ENCODE data around the gene GCSAM.
A peak's percentile ranks its signal among the peaks of the same experiment; 100 is the strongest.

Gene GCSAM

GRCh38 chr3:112132975-112133448, at the start of gene GCSAM:
TSS of gene GCSAM (minus strand) at chr3:112133248. CDS start at chr3:112133120, 128 bp downstream.
- FAIRE-seq (no peak), DNase-seq (ENCODE audit: low spot score) (no peak)

- no peak for FAIRE-seq
Observed at GRCh38 chr3:112175646-112176045, 42.6 kb upstream of the GCSAM start.

GRCh38 chr3:112175037-112175436, 42.0 kb upstream of the GCSAM start:
- no peak for FAIRE-seq

More at GRCh38 chr3:112175646-112176045, 42.6 kb upstream of the GCSAM start:
- no peak for DNase-seq (ENCODE audit: low spot score)

GRCh38 chr3:112171144-112171543, 38.1 kb upstream of the GCSAM start:
- no peak for FAIRE-seq
- DNase-seq (ENCODE audit: low spot score) = no peak

More at GRCh38 chr3:112175037-112175436, 42.0 kb upstream of the GCSAM start:
- no peak for DNase-seq (ENCODE audit: low spot score)

- FAIRE-seq = no peak
- no peak for DNase-seq (ENCODE audit: low spot score)
Observed at GRCh38 chr3:112170046-112170445, 37.0 kb upstream of the GCSAM start.

- no peak for DNase-seq (ENCODE audit: low spot score)
- no peak for FAIRE-seq
Observed at GRCh38 chr3:112167758-112168157, 34.7 kb upstream of the GCSAM start.

- DNase-seq (ENCODE audit: low spot score) = no peak
- no peak for FAIRE-seq
Observed at GRCh38 chr3:112149136-112149535, 16.1 kb upstream of the GCSAM start.

- DNase-seq (ENCODE audit: low spot score) (no peak), FAIRE-seq (no peak)
Observed at GRCh38 chr3:112143689-112144088, 10.6 kb upstream of the GCSAM start.

GRCh38 chr3:112143251-112143650, 10.2 kb upstream of the GCSAM start:
- FAIRE-seq (no peak), DNase-seq (ENCODE audit: low spot score) (no peak)

GRCh38 chr3:112141293-112141692, 8.2 kb upstream of the GCSAM start:
- no peak for DNase-seq (ENCODE audit: low spot score)
- no peak for FAIRE-seq

GRCh38 chr3:112140584-112140983, 7.5 kb upstream of the GCSAM start:
- no peak for DNase-seq (ENCODE audit: low spot score)
- FAIRE-seq = no peak

GRCh38 chr3:112138219-112138969, 5.3 kb upstream of the GCSAM start:
- DNase-seq (ENCODE audit: low spot score) = no peak
- no peak for FAIRE-seq

GRCh38 chr3:112137781-112138180, 4.7 kb upstream of the GCSAM start:
- FAIRE-seq (no peak), DNase-seq (ENCODE audit: low spot score) (no peak)

GRCh38 chr3:112136959-112137693, 4.1 kb upstream of the GCSAM start:
- no peak for FAIRE-seq
- DNase-seq (ENCODE audit: low spot score) = peak; percentile 50

- FAIRE-seq (no peak), DNase-seq (ENCODE audit: low spot score) (no peak)
Observed at GRCh38 chr3:112136046-112136445, 3.0 kb upstream of the GCSAM start.

GRCh38 chr3:112134335-112135124, 1.5 kb upstream of the GCSAM start:
- no peak for DNase-seq (ENCODE audit: low spot score)
- peak; percentile 23 for FAIRE-seq

- no peak for DNase-seq (ENCODE audit: low spot score)
- FAIRE-seq = no peak
Observed at GRCh38 chr3:112133626-112134334, 732 bp upstream of the GCSAM start.

- FAIRE-seq = no peak
- DNase-seq (ENCODE audit: low spot score) = no peak
Observed at GRCh38 chr3:112132554-112132953, 494 bp downstream of the GCSAM start.

GRCh38 chr3:112132088-112132487, 960 bp downstream of the GCSAM start:
- DNase-seq (ENCODE audit: low spot score) (no peak), FAIRE-seq (no peak)

- DNase-seq (ENCODE audit: low spot score) (no peak), FAIRE-seq (no peak)
Observed at GRCh38 chr3:112131111-112131510, 1.9 kb downstream of the GCSAM start.

GRCh38 chr3:112130638-112130993, 2.4 kb downstream of the GCSAM start:
- no peak for DNase-seq (ENCODE audit: low spot score)
- FAIRE-seq = no peak

Measured in urothelium cell line (cell line).